ENCODE results near the gene DZANK1.

The DZANK1 gene

GRCh38 chr20:18481596-18481995 lies 14.8 kb upstream of the DZANK1 start:
- DNase-seq: no peak
- no peak overlapping the region for H3K27ac Mint-ChIP-seq
- H3K27me3 Mint-ChIP-seq: no peaks in the 10 kb centered on the region
- H3K9me3 Mint-ChIP-seq: no peaks in the 10 kb centered on the region
- no peak overlapping the region for H3K4me3 Mint-ChIP-seq
- no peaks in the 10 kb centered on the region for H3K4me1 Mint-ChIP-seq (ENCODE audit: low read depth)
- H3K36me3 Mint-ChIP-seq (ENCODE audit: low read depth): peaks cover 89% of the 10 kb centered on the region

- H3K27me3 Mint-ChIP-seq: no peaks in the 10 kb centered on the region
- no peaks in the 10 kb centered on the region for H3K4me1 Mint-ChIP-seq (ENCODE audit: low read depth)
- no peak overlapping the region for H3K4me3 Mint-ChIP-seq
- DNase-seq: no peak
- no peaks in the 10 kb centered on the region for H3K9me3 Mint-ChIP-seq
- H3K36me3 Mint-ChIP-seq (ENCODE audit: low read depth): peaks cover 87% of the 10 kb centered on the region
- H3K27ac Mint-ChIP-seq: no peak overlapping the region
These were observed 11.0 kb upstream of the DZANK1 start for GRCh38 chr20:18477821-18478220.

- Mint-ChIP-seq H3K27ac (no peak overlapping the region), H3K4me1 (ENCODE audit: low read depth) (no peaks in the 10 kb centered on the region), H3K4me3 (no peak overlapping the region), H3K36me3 (ENCODE audit: low read depth) (peaks cover 85% of the 10 kb centered on the region), H3K9me3 (no peaks in the 10 kb centered on the region), H3K27me3 (no peaks in the 10 kb centered on the region)
- no peak for DNase-seq
These were observed 10.4 kb upstream of the DZANK1 start for GRCh38 chr20:18477218-18477617.

GRCh38 chr20:18466574-18466893 lies 296 bp downstream of the DZANK1 start:
- Mint-ChIP-seq H3K27ac (peak overlapping the region; percentile 96), H3K9me3 (no peaks in the 10 kb centered on the region), H3K4me3 (peak overlapping the region; percentile 98), H3K4me1 (ENCODE audit: low read depth) (peaks cover 34% of the 10 kb centered on the region), H3K36me3 (ENCODE audit: low read depth) (peaks cover 40% of the 10 kb centered on the region), H3K27me3 (no peaks in the 10 kb centered on the region)
- DNase-seq: no peak

GRCh38 chr20:18465536-18466200 lies 1.2 kb downstream of the DZANK1 start:
- H3K27me3 Mint-ChIP-seq: no peaks in the 10 kb centered on the region

GRCh38 chr20:18456600-18456999 lies 10.2 kb downstream of the DZANK1 start:
- Mint-ChIP-seq H3K36me3 (ENCODE audit: low read depth) (peaks cover 1% of the 10 kb centered on the region), H3K27me3 (no peaks in the 10 kb centered on the region), H3K27ac (no peak overlapping the region), H3K9me3 (peaks cover 5% of the 10 kb centered on the region), H3K4me3 (no peak overlapping the region), H3K4me1 (ENCODE audit: low read depth) (no peaks in the 10 kb centered on the region)
- DNase-seq: no peak

More at GRCh38 chr20:18465536-18466200, 1.2 kb downstream of the DZANK1 start:
- Mint-ChIP-seq H3K9me3 (no peaks in the 10 kb centered on the region), H3K4me1 (ENCODE audit: low read depth) (peaks cover 34% of the 10 kb centered on the region), H3K27ac (peak overlapping the region; percentile 44), H3K36me3 (ENCODE audit: low read depth) (peaks cover 31% of the 10 kb centered on the region), H3K4me3 (peak overlapping the region; percentile 98)
- DNase-seq: no peak

GRCh38 chr20:18443886-18444285 lies 22.9 kb downstream of the DZANK1 start:
- Mint-ChIP-seq H3K4me3 (no peak overlapping the region), H3K27me3 (no peaks in the 10 kb centered on the region), H3K4me1 (ENCODE audit: low read depth) (no peaks in the 10 kb centered on the region), H3K27ac (no peak overlapping the region), H3K9me3 (no peaks in the 10 kb centered on the region), H3K36me3 (ENCODE audit: low read depth) (peaks cover 3% of the 10 kb centered on the region)
- no peak for DNase-seq

- Mint-ChIP-seq H3K4me1 (ENCODE audit: low read depth) (no peaks in the 10 kb centered on the region), H3K36me3 (ENCODE audit: low read depth) (no peaks in the 10 kb centered on the region), H3K27ac (no peak overlapping the region), H3K4me3 (no peak overlapping the region), H3K9me3 (no peaks in the 10 kb centered on the region), H3K27me3 (no peaks in the 10 kb centered on the region)
- DNase-seq: no peak
These were observed 26.4 kb downstream of the DZANK1 start for GRCh38 chr20:18440403-18440802.

- Mint-ChIP-seq H3K36me3 (ENCODE audit: low read depth) (no peaks in the 10 kb centered on the region), H3K9me3 (no peaks in the 10 kb centered on the region), H3K4me3 (no peak overlapping the region), H3K27ac (no peak overlapping the region), H3K4me1 (ENCODE audit: low read depth) (no peaks in the 10 kb centered on the region), H3K27me3 (no peaks in the 10 kb centered on the region)
- DNase-seq: no peak
These were observed 30.0 kb downstream of the DZANK1 start for GRCh38 chr20:18436847-18437246.

GRCh38 chr20:18431206-18431605 lies 35.6 kb downstream of the DZANK1 start:
- Mint-ChIP-seq H3K4me1 (ENCODE audit: low read depth) (no peaks in the 10 kb centered on the region), H3K4me3 (no peak overlapping the region), H3K27me3 (no peaks in the 10 kb centered on the region), H3K27ac (no peak overlapping the region), H3K36me3 (ENCODE audit: low read depth) (peaks cover 1% of the 10 kb centered on the region), H3K9me3 (no peaks in the 10 kb centered on the region)
- no peak for DNase-seq

GRCh38 chr20:18430172-18430826 lies 36.5 kb downstream of the DZANK1 start:
- no peaks in the 10 kb centered on the region for H3K9me3 Mint-ChIP-seq

GRCh38 chr20:18428490-18429173 lies 38.2 kb downstream of the DZANK1 start:
- no peak overlapping the region for H3K4me3 Mint-ChIP-seq
- DNase-seq: no peak
- peaks cover 1% of the 10 kb centered on the region for H3K36me3 Mint-ChIP-seq (ENCODE audit: low read depth)
- no peak overlapping the region for H3K27ac Mint-ChIP-seq
- no peaks in the 10 kb centered on the region for H3K4me1 Mint-ChIP-seq (ENCODE audit: low read depth)
- H3K27me3 Mint-ChIP-seq: no peaks in the 10 kb centered on the region
- H3K9me3 Mint-ChIP-seq: no peaks in the 10 kb centered on the region

More at GRCh38 chr20:18430172-18430826, 36.5 kb downstream of the DZANK1 start:
- Mint-ChIP-seq H3K36me3 (ENCODE audit: low read depth) (peaks cover 1% of the 10 kb centered on the region), H3K4me1 (ENCODE audit: low read depth) (no peaks in the 10 kb centered on the region), H3K27me3 (no peaks in the 10 kb centered on the region), H3K4me3 (no peak overlapping the region), H3K27ac (no peak overlapping the region)
- DNase-seq: no peak

GRCh38 chr20:18427214-18427613 lies 39.6 kb downstream of the DZANK1 start:
- no peaks in the 10 kb centered on the region for H3K9me3 Mint-ChIP-seq
- H3K27ac Mint-ChIP-seq: no peak overlapping the region
- no peak for DNase-seq
- no peak overlapping the region for H3K4me3 Mint-ChIP-seq
- H3K27me3 Mint-ChIP-seq: no peaks in the 10 kb centered on the region
- H3K36me3 Mint-ChIP-seq (ENCODE audit: low read depth): peaks cover 1% of the 10 kb centered on the region
- no peaks in the 10 kb centered on the region for H3K4me1 Mint-ChIP-seq (ENCODE audit: low read depth)

- Mint-ChIP-seq H3K4me3 (no peak overlapping the region), H3K9me3 (no peaks in the 10 kb centered on the region), H3K27ac (no peak overlapping the region), H3K4me1 (ENCODE audit: low read depth) (no peaks in the 10 kb centered on the region), H3K27me3 (no peaks in the 10 kb centered on the region), H3K36me3 (ENCODE audit: low read depth) (no peaks in the 10 kb centered on the region)
- DNase-seq: no peak
These were observed 45.2 kb downstream of the DZANK1 start for GRCh38 chr20:18421608-18422007.

GRCh38 chr20:18416486-18416885 lies 50.3 kb downstream of the DZANK1 start:
- no peaks in the 10 kb centered on the region for H3K27me3 Mint-ChIP-seq
- H3K4me1 Mint-ChIP-seq (ENCODE audit: low read depth): peaks cover 4% of the 10 kb centered on the region
- no peaks in the 10 kb centered on the region for H3K36me3 Mint-ChIP-seq (ENCODE audit: low read depth)
- H3K9me3 Mint-ChIP-seq: no peaks in the 10 kb centered on the region
- H3K4me3 Mint-ChIP-seq: no peak overlapping the region
- DNase-seq: no peak
- no peak overlapping the region for H3K27ac Mint-ChIP-seq

Data from activated T-cell treated with anti-CD3 and anti-CD28 coated beads, Interleukin-2, amount 50 U/mL, for 24 hours (primary cell).